ENCODE data around the gene MATN1.
A peak's percentile ranks its signal among the peaks of the same experiment; 100 is the strongest.

MATN1 gene

GRCh38 chr1:30757352-30758120 is 34.2 kb upstream of the MATN1 start, which contains the start of gene LAPTM5:
Gene LAPTM5, minus strand, starts transcription at chr1:30757774. Its CDS starts 29 bp downstream, at chr1:30757745.
- no peak for DNase-seq

DNA sequence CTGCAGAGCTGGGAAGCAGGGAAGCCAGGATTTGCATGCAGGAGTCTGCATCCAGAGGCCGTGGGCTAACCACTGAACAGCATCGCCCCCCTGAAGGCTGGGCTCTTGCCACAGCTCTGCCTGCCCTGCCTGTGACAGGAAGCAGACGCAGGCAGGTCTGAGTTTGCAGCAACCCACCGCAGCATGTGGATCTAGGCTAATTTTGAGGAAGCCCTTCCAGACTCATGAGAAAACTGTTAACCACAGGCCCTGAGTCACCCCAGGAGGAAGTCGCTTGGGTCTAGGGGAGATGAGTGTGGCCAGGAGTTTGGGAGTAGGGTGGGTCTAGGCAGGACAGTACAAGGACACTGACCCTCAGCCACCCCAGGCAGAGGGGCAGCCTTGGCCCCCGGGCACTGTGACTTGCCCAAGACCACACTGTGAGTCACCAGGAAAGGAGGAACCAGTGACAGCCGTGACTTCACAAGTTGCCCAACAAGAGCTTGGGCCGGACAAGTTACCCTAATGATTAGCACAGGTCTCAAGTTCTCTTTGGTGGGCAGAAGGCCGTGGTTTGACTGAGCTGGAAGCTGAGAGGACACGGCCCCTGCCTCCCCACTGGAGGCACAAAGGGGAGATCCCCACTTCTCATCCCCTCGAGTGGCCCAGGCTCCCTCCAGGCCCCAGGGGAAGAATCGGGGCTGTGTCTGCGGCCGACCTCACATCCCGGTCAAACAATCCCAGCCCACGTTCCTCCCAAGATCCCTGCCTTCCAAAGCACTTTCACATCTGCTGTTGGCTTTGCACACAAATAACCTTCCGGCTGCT is 33.4 kb upstream of the MATN1 start:
- DNase-seq: no peak

DNA sequence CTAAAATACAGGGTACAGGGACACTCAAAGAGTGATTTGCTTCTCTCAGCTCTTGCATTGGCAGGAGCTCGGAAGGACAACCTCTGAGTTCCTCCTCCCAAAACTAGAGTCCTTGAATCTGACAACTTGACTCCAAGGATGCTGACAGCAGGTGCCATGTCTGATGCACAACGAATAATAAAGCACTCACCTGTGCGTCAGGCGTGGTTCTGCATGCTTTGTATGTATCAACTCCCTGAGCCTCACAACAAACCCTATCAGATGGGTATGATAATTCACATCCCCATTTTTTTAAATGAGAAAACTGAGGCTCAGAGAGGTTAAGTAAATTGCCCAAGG is 32.8 kb upstream of the MATN1 start:
- DNase-seq: no peak

- no peak for DNase-seq
Observed at GRCh38 chr1:30755746-30756145, 32.4 kb upstream of the MATN1 start.

DNA sequence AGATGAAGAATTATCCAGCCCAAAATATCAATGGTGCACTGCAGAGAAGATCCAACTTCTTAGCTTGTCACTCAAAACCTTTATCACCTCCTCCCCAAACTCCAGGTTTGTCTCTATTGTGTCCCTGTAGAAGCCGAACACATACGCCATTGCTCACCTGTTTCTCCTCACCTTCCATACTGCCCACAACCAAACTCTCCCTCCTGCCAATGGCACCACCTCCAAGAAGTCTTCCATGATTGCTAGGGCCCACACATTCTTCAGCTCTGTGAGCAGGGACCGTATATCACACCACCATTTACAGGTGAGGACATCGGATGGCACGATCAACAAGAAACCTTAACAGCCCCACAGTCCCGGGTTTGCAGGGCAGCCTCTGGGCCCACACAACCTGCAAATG is 31.9 kb upstream of the MATN1 start:
- DNase-seq: no peak

GRCh38 chr1:30754684-30755171 is 31.3 kb upstream of the MATN1 start:
- no peak for DNase-seq

GRCh38 chr1:30753660-30754123 is 30.3 kb upstream of the MATN1 start:
- no peak for DNase-seq

DNA sequence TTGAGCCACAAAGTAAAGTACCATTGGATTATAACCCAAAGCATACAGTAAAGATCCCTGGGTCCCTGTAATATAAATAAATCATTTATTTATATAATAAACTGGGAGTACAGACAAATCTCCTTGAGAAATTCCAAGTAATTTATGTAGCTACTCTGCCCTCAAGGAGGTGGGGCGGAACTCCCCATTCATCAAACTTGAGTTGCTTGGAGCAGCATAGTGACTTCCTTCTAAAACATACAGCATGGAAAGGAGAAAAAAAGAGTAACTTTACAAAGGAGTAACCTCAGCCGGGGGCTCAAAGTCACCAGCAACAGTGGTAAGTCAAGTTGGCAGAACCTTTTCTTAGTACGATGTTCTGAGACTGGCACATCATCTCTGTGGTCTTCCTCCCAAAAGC is 29.7 kb upstream of the MATN1 start:
- DNase-seq: no peak

DNA sequence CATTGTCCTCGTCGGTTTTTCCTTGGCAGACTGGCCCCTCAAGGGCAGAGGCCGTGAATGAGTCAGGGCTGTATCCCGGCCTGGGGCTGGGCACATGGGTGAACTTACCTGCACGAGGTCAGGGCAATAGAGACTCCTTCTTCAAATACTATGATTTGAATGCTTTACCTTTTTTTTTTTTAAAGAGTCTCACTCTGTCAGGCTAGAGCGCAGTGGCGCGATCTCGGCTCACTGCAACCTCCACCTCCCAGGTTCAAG is 29.2 kb upstream of the MATN1 start:
- DNase-seq: no peak

DNA sequence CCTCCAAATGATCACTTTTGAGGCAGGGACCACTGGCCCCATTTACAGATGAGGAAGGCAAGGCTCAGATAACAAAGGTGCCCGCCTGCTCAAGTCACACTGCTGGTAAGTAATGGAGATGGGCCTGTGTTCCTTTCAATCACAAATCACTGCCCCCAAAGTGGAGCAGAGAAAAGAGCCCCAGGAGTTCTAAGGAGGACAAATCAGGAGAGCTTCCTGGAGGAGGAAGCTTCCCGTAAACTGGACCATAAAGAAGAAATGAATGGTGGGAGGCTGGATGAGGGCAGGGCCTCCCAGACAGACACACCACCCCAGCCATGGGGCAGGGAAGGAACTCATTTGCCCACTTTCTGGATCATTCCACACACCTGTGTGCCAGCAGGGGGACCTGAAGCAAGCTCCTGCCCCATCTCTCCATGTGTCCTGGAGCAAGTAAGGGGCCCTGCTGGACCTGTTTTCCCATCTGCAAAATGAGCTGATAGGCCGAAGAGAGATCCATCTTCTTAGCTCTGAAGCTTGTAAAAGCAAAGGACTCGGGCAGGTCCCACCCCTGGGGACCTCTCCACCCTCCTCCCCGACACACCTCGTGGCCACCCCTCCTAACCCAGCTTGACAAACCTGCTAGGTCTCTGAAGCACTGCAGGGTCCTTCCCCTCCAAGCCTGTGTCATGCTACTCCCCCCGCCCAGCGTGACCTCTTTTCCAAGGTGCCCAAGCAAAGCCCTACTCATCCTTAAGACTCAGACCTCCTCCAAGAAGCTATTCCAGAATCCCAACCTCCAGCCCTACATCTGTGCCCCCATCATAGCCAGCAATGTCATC is 28.7 kb upstream of the MATN1 start:
- DNase-seq: no peak

GRCh38 chr1:30750731-30751291 is 27.4 kb upstream of the MATN1 start:
- DNase-seq: no peak

DNA sequence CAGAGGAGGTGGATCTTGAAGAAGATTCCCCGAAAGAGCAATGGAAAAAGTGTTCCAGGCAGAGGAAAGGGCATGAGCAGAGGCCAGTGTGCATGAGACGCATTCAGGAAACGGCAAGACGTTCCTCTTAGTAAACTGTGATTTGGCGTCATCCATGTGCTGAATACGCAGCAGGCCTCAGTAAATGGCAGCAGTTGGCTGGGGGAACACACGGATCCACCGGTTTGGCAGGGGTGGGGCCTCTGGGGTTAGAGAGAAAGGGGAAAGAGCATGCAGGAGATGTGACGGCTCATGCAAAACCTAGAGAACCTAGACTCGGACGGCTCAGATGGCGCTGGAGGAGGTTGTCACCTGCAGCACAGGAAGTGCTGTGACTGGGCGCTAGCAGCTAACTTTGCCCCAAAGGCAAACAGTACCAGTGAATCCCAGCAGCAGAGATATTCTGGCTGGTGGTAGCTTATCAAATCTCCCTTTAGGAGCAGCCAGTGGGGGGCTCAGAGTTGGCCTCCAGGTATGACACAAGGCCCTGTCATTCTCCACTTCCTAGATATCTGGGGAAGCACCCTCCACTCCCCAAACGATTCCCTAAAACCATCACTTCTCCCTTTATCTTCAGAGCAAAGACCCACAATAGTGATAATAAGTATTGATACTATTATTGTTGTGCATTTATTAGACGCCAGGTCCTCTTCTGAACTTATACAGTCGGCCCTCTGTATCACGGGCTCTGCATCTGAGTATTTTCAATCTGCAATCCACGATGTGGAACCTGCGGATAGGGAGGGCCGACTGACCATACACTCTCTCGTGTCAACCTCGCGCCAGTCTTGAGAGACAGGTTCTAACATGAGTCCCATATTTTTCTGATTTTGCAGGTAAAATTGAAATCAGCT is 26.6 kb upstream of the MATN1 start:
- DNase-seq: no peak

DNA sequence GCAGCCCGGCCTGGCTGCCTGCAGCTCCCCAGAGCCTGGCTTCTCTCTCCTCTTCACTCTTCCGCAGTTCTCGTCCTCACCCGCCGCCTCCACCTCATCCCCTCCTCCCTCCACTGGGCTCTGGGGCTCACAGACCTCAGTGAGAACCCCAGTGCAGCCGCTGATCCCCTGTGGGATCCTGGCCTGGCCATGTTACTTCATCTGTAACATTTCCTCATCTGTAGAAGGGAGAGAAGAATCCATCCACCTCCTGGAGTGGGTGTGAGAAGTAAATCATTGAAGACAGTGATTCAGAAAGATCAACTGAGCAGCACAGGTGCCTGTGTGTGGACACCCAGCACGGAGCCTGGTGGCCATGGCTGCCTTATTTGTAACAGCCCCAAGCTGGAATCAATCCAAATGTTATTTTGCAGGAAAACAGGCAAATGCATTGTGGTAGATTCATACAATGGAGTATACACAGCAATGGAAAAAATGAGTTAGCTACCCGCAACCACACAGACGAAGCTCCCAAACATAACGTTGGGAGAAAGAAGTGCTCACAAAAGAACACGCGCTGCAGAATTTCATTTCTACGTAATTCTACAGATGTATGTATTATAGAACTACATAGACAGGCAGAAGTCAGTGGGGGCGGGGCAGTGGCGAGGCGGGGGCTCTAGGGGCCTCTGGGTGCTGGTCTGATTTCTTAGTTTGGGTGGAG is 25.5 kb upstream of the MATN1 start:
- DNase-seq: no peak

- peak; percentile 81 for DNase-seq
Observed at GRCh38 chr1:30748098-30748698, 24.8 kb upstream of the MATN1 start.

GRCh38 chr1:30747033-30748008 is 23.9 kb upstream of the MATN1 start:
- DNase-seq: no peak

GRCh38 chr1:30746212-30747032 is 23.0 kb upstream of the MATN1 start:
- DNase-seq: no peak

DNA sequence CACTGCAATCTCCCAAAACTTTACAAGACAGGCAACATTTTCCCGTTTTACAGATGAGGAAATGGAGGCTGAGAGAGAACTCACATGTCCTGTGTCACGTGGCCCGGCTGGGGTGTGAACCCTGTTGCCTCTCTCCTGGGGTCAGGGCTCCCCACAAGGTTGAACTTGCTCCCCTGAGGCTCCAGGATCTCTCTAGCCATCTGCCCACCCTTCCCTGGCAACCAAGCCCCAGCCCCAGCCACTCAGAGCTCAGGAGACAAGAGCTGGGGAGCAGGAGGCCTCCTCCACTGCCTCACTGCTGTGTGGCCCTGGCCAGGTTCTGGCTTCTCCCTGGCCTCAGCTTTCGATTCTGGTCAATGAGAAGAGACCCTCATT is 22.4 kb upstream of the MATN1 start:
- no peak for DNase-seq

DNA sequence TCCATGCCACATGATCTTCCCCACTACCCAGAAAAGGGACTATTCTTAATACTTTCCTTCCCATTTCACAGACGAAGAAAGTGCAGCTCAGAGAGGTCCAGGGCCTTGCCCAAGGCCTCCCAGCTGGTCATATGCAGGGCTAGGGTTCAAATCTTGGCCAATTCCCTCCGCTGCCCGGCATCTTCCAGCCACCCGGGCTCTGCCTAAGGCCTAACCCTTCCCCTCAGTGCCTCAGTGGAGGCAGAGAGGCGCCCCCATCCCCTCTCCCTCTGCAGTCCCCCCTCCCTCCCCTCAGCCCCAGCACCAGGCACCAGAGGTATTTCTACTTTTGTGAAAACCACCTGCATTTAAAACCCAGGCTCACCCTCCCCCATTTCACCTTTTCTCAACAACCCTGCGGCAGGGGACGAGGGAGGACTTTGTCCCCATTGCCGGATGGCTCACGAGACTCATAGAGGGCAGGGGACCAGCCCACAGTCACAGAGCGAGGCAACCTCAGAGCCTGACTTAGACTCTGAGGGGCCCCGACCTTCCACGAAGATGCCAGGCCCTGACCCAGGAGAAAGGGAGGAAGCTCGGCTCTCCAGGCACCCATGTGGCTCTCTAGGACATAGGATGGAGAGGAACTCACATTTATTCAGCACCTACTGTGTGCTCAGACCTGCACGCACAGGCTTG is 21.9 kb upstream of the MATN1 start:
- no peak for DNase-seq
